GM15510 (cell line): ENCODE measurements around the gene FAAP100.

Experiments used
- POLR2A ChIP-seq: IDR thresholded peaks from 3 replicates; pipeline ENCODE4 v1.6.1; 2011; ENCODE audit warnings: borderline replicate concordance; ENCODE audit not compliant: insufficient read length; ENCODE audit errors: extremely low read depth

Gene FAAP100

GRCh38 chr17:81491181-81491581, 61.0 kb downstream of the FAAP100 start:
- TF ChIP-seq POLR2A, result no peak

DNA sequence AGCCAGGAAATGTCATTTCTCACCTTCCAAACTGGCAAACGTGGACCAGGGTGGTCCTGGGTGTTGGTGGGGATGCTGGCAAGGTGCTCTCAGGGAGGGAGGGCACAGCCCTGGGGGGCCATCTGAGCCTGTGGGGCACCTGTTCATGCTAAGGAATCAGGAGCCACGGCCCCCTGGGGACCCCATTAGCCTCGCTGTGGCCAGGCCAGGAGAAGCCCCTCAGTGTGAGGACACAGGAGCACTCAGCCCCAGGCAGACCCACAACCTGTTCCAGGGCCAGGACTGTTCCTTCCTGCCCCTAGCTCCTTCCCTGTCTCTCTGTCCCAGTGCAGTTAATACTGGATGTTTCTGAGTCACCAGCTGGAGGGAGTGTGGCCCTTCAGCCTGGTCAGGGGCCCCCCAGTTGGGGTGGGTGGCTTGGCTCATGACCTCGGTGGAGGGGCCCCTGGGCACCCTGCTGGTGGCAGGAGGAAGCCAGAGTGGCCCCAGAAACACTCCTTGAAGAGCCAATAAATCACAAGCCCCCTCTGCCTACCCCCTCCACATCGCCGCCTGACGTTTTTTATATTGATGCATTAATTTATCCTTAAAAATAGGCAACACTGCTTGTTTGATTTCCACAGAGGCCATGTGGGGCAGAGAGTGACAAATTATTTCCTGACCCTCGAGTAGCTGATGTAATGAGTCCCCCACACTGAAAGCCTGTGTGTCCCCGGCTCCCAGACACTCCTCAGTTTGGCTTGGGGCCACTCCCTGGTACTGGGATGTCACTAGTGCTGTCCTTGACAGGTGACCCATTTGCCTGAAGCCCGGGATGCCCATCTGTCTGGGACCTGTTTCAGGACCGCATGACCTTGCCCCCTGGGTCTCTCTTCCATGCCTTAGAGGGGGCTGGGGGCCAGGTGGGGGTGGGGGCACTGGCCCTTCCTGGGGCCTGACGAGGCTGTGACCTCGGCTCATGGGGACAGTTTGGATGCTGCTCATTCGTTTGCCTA, 61.9 kb downstream of the FAAP100 start:
- no peak for TF ChIP-seq POLR2A
